Breast epithelium (tissue), 4 donors: ENCODE measurements around the gene ZNFX1. TPM values are rescaled to one million over a fixed set of nuclear protein-coding genes. Genes with fewer than 3 reads are reported as not detected.
A peak's percentile ranks its signal among the peaks of the same experiment; 100 is the strongest.

Source experiments
- DNase-seq, 2 donors: peaks; one replicate each; pipeline ENCODE4 v3.0.0-alpha.2; 2019; ENCODE audit warnings: low spot score in 2 of 2
- H3K27ac ChIP-seq, 2 donors: fragments of 200-600 bp; sonication (generic) in 1 of 2; one replicate each; pipeline ENCODE4 v1.5.1; 2016 to 2019; ENCODE audit warnings: mild to moderate bottlenecking in 1 of 2
- H3K27me3 ChIP-seq, 2 donors: fragments of 200-600 bp; sonication (generic) in 1 of 2; one replicate each; pipeline versions ENCODE4 v1.5.1 to v1.6.0; 2017 to 2019; ENCODE audit warnings: control low read depth in 1 of 2, mild to moderate bottlenecking in 1 of 2
- H3K36me3 ChIP-seq: fragments of 200-600 bp; one replicate; pipeline ENCODE4 v1.5.1; 2019
- H3K4me1 ChIP-seq, 2 donors: fragments of 200-600 bp; sonication (generic); one replicate each; pipeline ENCODE4 v1.5.1; 2016 to 2019; ENCODE audit warnings: control low read depth in 1 of 2
- H3K4me3 ChIP-seq, 3 donors: fragments of 200-600 bp; sonication (generic); 1 replicate in 2 of 3; 2 replicates in 1 of 3; pipeline ENCODE4 v1.5.1; 2016 to 2019; ENCODE audit warnings: mild to moderate bottlenecking in 3 of 3, moderate library complexity in 2 of 3
- H3K9me3 ChIP-seq, 2 donors: fragments of 200-600 bp; sonication (generic) in 1 of 2; one replicate each; pipeline ENCODE4 v1.5.1; 2016 to 2019; ENCODE audit warnings: control low read depth in 1 of 2
- CTCF ChIP-seq, 3 donors: fragments of 450-650 bp; IDR thresholded peaks; one replicate each; pipeline ENCODE4 v1.5.1; 2016 to 2017; ENCODE audit warnings: antibody characterized with exemption in 3 of 3, mild to moderate bottlenecking in 3 of 3, moderate library complexity in 3 of 3
- POLR2A ChIP-seq: fragments of 450-650 bp; IDR thresholded peaks from one replicate; pipeline ENCODE4 v1.6.1; 2016; ENCODE audit warnings: antibody characterized with exemption, mild to moderate bottlenecking, moderate library complexity
- POLR2AphosphoS5 ChIP-seq, 3 donors: sonication (generic); formaldehyde crosslinking; IDR thresholded peaks; one replicate each; pipeline ENCODE4 v1.6.1; 2017; ENCODE audit warnings: antibody characterized with exemption in 3 of 3
- intact Hi-C: fragments of 100-400 bp; cut with DNase I; formaldehyde crosslinking; loops from one replicate; pipeline ENCODE4 v1.15.1; 2023; ENCODE audit warnings: low total_unique reads
- total RNA-seq, 3 donors: library from RNA; depleted of rRNA; stranded (reverse); fragments of >200 nt; gene quantifications; one replicate each; pipeline ENCODE4 v1.1.0, GENCODE V29; 2016

ZNFX1 gene
- total RNA-seq, 3 donors from 2014 or later, result 36.3 to 42.1 (median 36.7) TPM

DNA sequence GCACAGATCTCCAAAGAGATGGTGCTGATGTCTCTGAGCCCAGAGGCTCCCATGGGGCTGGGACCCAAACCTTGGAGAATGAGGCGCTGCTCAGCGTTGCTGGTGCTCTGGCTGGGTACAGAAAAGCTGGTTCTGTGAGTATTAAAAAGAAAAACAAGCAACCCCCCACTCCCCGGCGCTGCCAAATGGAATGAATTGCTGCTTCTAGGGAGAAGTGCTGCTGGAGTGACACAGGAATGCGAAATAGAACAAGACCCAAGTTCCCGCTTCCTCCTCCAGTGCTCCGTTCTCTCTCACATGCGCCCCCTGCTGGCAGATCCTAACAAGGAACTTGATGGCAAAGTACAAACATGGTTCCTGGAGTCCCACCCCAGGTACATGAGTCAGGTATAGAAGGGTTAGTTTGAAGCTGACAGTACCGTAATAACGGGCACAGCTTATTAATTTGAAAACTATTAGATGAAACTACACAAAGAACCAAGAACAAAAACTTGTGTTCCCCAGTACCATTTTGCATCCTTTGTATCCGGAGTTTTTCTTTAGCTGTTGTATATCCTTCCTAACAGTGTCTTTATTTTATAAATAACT, 60.8 kb downstream of the ZNFX1 start:
- peaks cover 3 to 7% of the 10 kb centered on the region in 2 donors for H3K4me1 ChIP-seq
- H3K27me3 ChIP-seq, result no peaks in the 10 kb centered on the region
- no peak overlapping the region for H3K27ac ChIP-seq
- no peaks in the 10 kb centered on the region for H3K9me3 ChIP-seq
- H3K4me3 ChIP-seq, result peak overlapping the region in 1 of 3 donors; percentile 20
- intact Hi-C loops, result no loop called here
- TF ChIP-seq POLR2A (no peak), POLR2AphosphoS5 (IDR thresholded peaks at IDR 0.05) (peak in 2 of 3 donors; percentile 36 to 51), CTCF (IDR thresholded peaks at IDR 0.05) (peak; percentile 85 to 88 (median 86))
- no peaks in the 10 kb centered on the region for H3K36me3 ChIP-seq
- peak; percentile 88 to 96 for DNase-seq

DNA sequence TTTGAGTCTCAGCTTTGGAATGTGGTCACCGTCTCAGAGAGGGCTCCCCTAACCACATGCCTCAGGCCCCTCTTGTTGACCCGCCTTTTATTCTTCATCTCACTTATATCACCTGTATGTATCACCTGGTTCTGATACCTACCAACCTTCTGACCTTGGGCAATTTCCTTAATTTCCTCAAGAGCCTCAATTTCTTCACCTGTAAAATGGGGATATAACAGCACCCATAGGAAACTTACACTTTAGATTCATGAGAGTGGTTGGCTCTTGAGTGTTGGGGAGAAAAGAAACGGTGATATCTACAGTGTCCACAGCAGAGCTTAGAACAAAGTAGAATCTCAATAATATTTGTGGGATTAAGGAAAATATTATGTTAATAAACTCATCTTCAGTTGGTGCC, 62.6 kb downstream of the ZNFX1 start:
- H3K27me3 ChIP-seq, result no peaks in the 10 kb centered on the region
- no peaks in the 10 kb centered on the region for H3K36me3 ChIP-seq
- intact Hi-C loops, result no loop called here
- no peak overlapping the region for H3K4me3 ChIP-seq
- DNase-seq, result no peak
- peaks cover 3 to 4% of the 10 kb centered on the region in 2 donors for H3K4me1 ChIP-seq
- peaks cover 0 to 6% of the 10 kb centered on the region in 2 donors for H3K9me3 ChIP-seq
- H3K27ac ChIP-seq, result no peak overlapping the region
- TF ChIP-seq POLR2AphosphoS5 (IDR thresholded peaks at IDR 0.05) (no peak), POLR2A (no peak), CTCF (IDR thresholded peaks at IDR 0.05) (no peak)

DNA sequence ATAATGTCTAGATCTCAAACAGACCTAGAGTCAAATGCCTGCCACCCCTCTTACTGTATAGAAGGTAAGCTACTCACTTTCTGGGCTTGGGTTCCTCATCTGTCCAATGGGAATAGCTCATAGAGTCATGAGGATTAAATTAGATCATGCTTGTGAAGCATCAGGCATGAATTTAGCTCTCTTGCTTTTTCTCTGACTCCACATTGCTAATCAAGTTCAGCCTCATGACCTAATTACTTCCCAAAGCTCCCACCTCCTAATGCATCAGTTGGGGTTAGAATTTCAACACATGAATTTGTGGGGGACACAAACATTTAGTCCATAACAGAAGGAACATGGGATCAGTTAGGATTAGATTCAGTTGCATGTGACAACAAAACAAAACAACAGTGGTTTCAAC, 63.3 kb downstream of the ZNFX1 start:
- no peak for TF ChIP-seq POLR2A
- no peak for TF ChIP-seq CTCF (IDR thresholded peaks at IDR 0.05)
- no peak for TF ChIP-seq POLR2AphosphoS5 (IDR thresholded peaks at IDR 0.05)
- DNase-seq, result no peak

GRCh38 chr20:49210757-49211110, 67.1 kb downstream of the ZNFX1 start:
- no peak overlapping the region for H3K27ac ChIP-seq
- no peak for DNase-seq
- no peaks in the 10 kb centered on the region for H3K4me1 ChIP-seq
- H3K4me3 ChIP-seq, result no peak overlapping the region
- intact Hi-C loops, result no loop called here
- H3K9me3 ChIP-seq, result peaks cover 0 to 10% of the 10 kb centered on the region in 2 donors
- no peaks in the 10 kb centered on the region for H3K27me3 ChIP-seq
- TF ChIP-seq POLR2AphosphoS5 (IDR thresholded peaks at IDR 0.05) (no peak), POLR2A (no peak), CTCF (IDR thresholded peaks at IDR 0.05) (no peak)
- H3K36me3 ChIP-seq, result no peaks in the 10 kb centered on the region

More for the DNA sequence above, 63.3 kb downstream of the ZNFX1 start:
- Histone ChIP-seq H3K36me3 (no peaks in the 10 kb centered on the region), H3K4me3 (no peak overlapping the region), H3K4me1 (no peaks in the 10 kb centered on the region), H3K27ac (no peak overlapping the region), H3K9me3 (peaks cover 0 to 10% of the 10 kb centered on the region in 2 donors), H3K27me3 (no peaks in the 10 kb centered on the region)
- intact Hi-C loops, result no loop called here

DNA sequence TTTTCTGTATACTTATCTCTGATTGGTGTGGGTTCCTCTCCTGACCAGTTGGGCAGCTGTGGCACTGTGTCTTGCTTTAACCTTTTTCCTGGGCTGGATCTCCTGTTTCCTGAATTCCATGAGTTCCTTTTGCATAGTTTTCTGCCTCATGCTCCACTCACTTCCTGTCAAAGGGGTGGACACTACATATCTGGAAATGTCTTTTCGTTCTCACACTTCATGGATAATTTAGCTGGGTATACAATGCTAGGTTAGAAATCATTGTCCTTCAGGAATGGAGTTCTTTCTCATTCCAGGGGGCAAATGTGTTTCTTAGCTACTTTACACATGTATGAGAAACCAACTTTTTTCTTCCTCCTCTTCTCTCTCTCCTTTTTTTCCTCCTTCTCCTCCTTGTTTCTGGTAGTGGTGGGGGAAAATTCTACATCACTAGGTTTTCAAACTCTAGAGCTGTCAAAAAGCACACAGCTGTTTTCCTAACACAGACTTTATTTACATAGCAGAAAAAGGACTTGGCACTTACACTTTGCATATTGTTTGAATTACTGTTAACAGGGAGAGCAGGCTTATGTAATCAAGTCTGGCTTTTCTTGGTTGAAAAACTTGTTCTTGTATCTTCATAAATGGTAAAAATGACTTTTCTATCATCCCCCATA, 67.6 kb downstream of the ZNFX1 start:
- H3K9me3 ChIP-seq, result peaks cover 0 to 10% of the 10 kb centered on the region in 2 donors
- H3K4me3 ChIP-seq, result no peak overlapping the region
- no peaks in the 10 kb centered on the region for H3K27me3 ChIP-seq
- H3K4me1 ChIP-seq, result no peaks in the 10 kb centered on the region
- intact Hi-C loops, result no loop called here
- no peak for DNase-seq
- no peaks in the 10 kb centered on the region for H3K36me3 ChIP-seq
- no peak overlapping the region for H3K27ac ChIP-seq
- TF ChIP-seq POLR2A, result no peak
- no peak for TF ChIP-seq CTCF (IDR thresholded peaks at IDR 0.05)
- TF ChIP-seq POLR2AphosphoS5 (IDR thresholded peaks at IDR 0.05), result no peak
